ENCODE results near the gene LSM4.

The LSM4 gene

GRCh38 chr19:18287836-18288772 is 34.8 kb downstream of the LSM4 start:
- peak; percentile 59; the same call in 1 of the 2 replicates for TF ChIP-seq FOXM1 (IDR thresholded peaks at IDR 0.05; ENCODE audit: borderline replicate concordance, low read depth)
- TF ChIP-seq TAF1 (IDR thresholded peaks at IDR 0.05; ENCODE audit: low read depth), result peak; percentile 52
- no peak for TF ChIP-seq USF1 (IDR thresholded peaks at IDR 0.05)
- TF ChIP-seq MAX (IDR thresholded peaks at IDR 0.05), result no peak
- peak; percentile 95 for TF ChIP-seq TCF12 (IDR thresholded peaks at IDR 0.05; ENCODE audit: low read depth)
- TF ChIP-seq CEBPB (IDR thresholded peaks at IDR 0.05), result no peak
- no peak for TF ChIP-seq YY1 (IDR thresholded peaks at IDR 0.05; ENCODE audit: low read depth)
- TF ChIP-seq CREB1 (IDR thresholded peaks at IDR 0.05; ENCODE audit: low read depth), result no peak
- TF ChIP-seq EP300 (IDR thresholded peaks at IDR 0.05; ENCODE audit: borderline replicate concordance), result peak; percentile 87
- TF ChIP-seq NFIC (IDR thresholded peaks at IDR 0.05), result peak; percentile 55; the same call in 1 of the 2 replicates
- TF ChIP-seq ZBTB7A (IDR thresholded peaks at IDR 0.05; ENCODE audit: low read depth), result peak; percentile 99; the same call in 1 of the 2 replicates
- TF ChIP-seq EGR1 (IDR thresholded peaks at IDR 0.05), result peak; percentile 24; the same call in 1 of the 2 replicates
- TF ChIP-seq TEAD4 (IDR thresholded peaks at IDR 0.05), result peak; percentile 97
- no peak for TF ChIP-seq REST (IDR thresholded peaks at IDR 0.05; ENCODE audit: low read depth)
- peak; percentile 6; the same call in 1 of the 2 replicates for TF ChIP-seq RAD21 (IDR thresholded peaks at IDR 0.05; ENCODE audit: low read depth)

- TF ChIP-seq EP300 (IDR thresholded peaks at IDR 0.05; ENCODE audit: borderline replicate concordance) (no peak), YY1 (IDR thresholded peaks at IDR 0.05; ENCODE audit: low read depth) (no peak), MAX (IDR thresholded peaks at IDR 0.05) (no peak), FOXM1 (IDR thresholded peaks at IDR 0.05; ENCODE audit: borderline replicate concordance, low read depth) (no peak), EGR1 (IDR thresholded peaks at IDR 0.05) (no peak), RAD21 (IDR thresholded peaks at IDR 0.05; ENCODE audit: low read depth) (no peak), CREB1 (IDR thresholded peaks at IDR 0.05; ENCODE audit: low read depth) (no peak), NFIC (IDR thresholded peaks at IDR 0.05) (no peak), TEAD4 (IDR thresholded peaks at IDR 0.05) (no peak)
Observed at GRCh38 chr19:18286973-18287635, 35.8 kb downstream of the LSM4 start.

- TF ChIP-seq EGR1 (IDR thresholded peaks at IDR 0.05) (peak; percentile 48), TCF12 (IDR thresholded peaks at IDR 0.05; ENCODE audit: low read depth) (no peak)
Observed at GRCh38 chr19:18284712-18285360, 38.0 kb downstream of the LSM4 start.

- no peak for TF ChIP-seq TAF1 (IDR thresholded peaks at IDR 0.05; ENCODE audit: low read depth)
- no peak for TF ChIP-seq EP300 (IDR thresholded peaks at IDR 0.05; ENCODE audit: borderline replicate concordance)
- no peak for TF ChIP-seq MAX (IDR thresholded peaks at IDR 0.05)
Observed at GRCh38 chr19:18283338-18283737, 39.5 kb downstream of the LSM4 start.

GRCh38 chr19:18282788-18283141 is 40.1 kb downstream of the LSM4 start:
- TF ChIP-seq TAF1 (IDR thresholded peaks at IDR 0.05; ENCODE audit: low read depth), result no peak
- TF ChIP-seq MAX (IDR thresholded peaks at IDR 0.05), result no peak
- TF ChIP-seq CEBPB (IDR thresholded peaks at IDR 0.05), result no peak
- TF ChIP-seq EP300 (IDR thresholded peaks at IDR 0.05; ENCODE audit: borderline replicate concordance), result no peak
- TF ChIP-seq CREB1 (IDR thresholded peaks at IDR 0.05; ENCODE audit: low read depth), result no peak
- TF ChIP-seq FOXM1 (IDR thresholded peaks at IDR 0.05; ENCODE audit: borderline replicate concordance, low read depth), result no peak
- TF ChIP-seq EGR1 (IDR thresholded peaks at IDR 0.05), result no peak
- TF ChIP-seq TCF12 (IDR thresholded peaks at IDR 0.05; ENCODE audit: low read depth), result no peak
- no peak for TF ChIP-seq ZBTB7A (IDR thresholded peaks at IDR 0.05; ENCODE audit: low read depth)
- no peak for TF ChIP-seq YY1 (IDR thresholded peaks at IDR 0.05; ENCODE audit: low read depth)
- no peak for TF ChIP-seq NFIC (IDR thresholded peaks at IDR 0.05)

GRCh38 chr19:18282021-18282787 is 40.7 kb downstream of the LSM4 start:
- peak; percentile 44 for TF ChIP-seq EGR1 (IDR thresholded peaks at IDR 0.05)
- TF ChIP-seq NFIC (IDR thresholded peaks at IDR 0.05), result no peak
- TF ChIP-seq TAF1 (IDR thresholded peaks at IDR 0.05; ENCODE audit: low read depth), result peak; percentile 4; the same call in 1 of the 2 replicates
- TF ChIP-seq ZBTB7A (IDR thresholded peaks at IDR 0.05; ENCODE audit: low read depth), result peak; percentile 75; the same call in 1 of the 2 replicates
